GM10266 (cell line): ENCODE results near the gene FGGY.

ENCODE experiments used
- DNase-seq: peaks from one replicate; pipeline ENCODE4 v3.0.0; 2012; ENCODE audit errors: extremely low spot score
- TF ChIP-seq, protein P1 (sequence below): IDR thresholded peaks from 2 replicates; pipeline ENCODE4 v1.5.1; 2012; ENCODE audit warnings: mild to moderate bottlenecking, low read depth; ENCODE audit not compliant: control insufficient read depth, insufficient read depth; ENCODE audit errors: missing control alignments

Gene FGGY

DNA sequence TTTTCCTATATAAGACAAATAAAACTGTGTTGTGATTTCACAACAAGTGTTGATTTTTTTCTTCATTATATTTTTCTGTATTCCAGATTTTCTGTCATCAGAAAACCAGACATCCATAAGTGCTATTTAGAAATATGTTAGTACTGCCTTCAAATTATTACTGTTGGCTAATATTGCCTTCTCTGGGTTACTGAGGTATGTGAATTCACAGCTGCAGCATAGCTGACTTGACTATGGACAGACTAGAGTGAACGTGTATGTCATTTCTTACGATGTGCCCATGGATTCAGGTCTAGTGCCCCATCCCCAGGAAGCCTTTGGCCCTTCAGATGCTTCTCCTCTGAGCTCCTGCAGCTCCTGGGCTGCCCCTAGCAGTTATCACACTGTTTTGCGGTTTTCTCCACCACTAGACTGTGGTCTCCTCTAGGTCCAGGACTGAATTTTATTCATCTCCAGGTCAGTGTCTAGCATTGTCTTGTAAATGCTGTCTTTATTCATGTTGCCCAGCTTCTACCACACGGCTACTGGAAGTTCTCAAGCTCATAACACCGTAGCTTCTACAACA lies 118.5 kb downstream of the FGGY start:
- TF ChIP-seq, protein P1, sequence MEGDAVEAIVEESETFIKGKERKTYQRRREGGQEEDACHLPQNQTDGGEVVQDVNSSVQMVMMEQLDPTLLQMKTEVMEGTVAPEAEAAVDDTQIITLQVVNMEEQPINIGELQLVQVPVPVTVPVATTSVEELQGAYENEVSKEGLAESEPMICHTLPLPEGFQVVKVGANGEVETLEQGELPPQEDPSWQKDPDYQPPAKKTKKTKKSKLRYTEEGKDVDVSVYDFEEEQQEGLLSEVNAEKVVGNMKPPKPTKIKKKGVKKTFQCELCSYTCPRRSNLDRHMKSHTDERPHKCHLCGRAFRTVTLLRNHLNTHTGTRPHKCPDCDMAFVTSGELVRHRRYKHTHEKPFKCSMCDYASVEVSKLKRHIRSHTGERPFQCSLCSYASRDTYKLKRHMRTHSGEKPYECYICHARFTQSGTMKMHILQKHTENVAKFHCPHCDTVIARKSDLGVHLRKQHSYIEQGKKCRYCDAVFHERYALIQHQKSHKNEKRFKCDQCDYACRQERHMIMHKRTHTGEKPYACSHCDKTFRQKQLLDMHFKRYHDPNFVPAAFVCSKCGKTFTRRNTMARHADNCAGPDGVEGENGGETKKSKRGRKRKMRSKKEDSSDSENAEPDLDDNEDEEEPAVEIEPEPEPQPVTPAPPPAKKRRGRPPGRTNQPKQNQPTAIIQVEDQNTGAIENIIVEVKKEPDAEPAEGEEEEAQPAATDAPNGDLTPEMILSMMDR = no peak
- no peak for DNase-seq

- DNase-seq = no peak
- TF ChIP-seq, protein P1 = no peak
Measured at GRCh38 chr1:59415881-59416280, 119.0 kb downstream of the FGGY start.

DNA sequence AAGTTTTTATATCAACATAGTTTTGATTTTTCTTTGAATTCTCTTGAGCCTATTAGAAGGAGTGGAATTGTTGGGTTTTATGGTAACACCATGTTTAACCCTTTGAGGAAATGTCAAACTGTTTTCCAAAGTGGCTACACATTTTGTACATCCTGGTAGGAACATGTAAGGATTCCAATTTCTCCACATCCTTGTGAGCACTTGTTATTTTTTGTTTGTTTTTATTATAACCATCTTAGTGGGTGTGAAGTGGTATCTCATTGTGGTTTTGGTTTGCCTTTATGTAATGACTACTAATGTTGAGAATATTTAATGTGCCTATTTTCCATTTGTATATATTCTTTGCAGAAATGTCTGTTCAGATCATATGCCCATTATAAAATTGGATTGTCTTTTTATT lies 120.5 kb downstream of the FGGY start:
- DNase-seq = no peak
- TF ChIP-seq, protein P1 = no peak

DNA sequence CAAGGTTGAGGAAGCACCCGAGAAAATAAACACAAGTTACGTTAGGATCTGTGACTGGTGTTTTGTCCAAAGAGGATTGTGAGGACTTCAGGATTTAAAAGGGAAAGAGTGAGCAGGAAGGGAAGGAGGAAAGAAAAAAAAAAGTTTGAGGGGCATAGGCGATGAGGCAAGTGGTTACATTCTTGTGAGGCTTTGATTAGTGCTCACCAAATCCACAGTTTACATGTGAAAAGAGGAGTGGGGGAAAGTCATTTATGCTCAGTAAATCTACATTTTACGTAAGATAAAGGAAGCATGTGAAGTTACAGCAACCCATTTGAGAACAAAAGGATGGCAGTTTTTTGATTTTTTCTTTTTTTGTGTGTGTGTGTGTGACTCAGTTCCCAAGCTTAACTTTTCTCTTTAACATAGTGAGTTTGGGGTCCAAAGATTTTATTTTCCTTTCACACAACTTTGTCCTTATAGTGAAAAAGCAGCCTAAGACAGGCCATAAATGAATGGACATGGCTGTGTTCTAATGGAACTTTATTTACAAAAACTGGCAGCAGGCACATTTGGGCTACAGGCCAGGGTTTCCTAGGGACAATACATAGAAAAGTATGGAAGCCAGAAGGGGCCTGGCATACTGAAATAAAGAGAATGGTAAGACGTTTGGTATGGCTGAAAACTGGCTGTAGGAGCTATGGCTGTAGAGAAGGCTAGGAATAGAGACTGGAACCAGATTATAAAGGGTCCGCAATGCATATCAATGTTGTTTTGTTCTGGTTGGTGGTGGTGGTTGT lies 121.7 kb downstream of the FGGY start:
- DNase-seq = no peak
- TF ChIP-seq, protein P1 = no peak

DNA sequence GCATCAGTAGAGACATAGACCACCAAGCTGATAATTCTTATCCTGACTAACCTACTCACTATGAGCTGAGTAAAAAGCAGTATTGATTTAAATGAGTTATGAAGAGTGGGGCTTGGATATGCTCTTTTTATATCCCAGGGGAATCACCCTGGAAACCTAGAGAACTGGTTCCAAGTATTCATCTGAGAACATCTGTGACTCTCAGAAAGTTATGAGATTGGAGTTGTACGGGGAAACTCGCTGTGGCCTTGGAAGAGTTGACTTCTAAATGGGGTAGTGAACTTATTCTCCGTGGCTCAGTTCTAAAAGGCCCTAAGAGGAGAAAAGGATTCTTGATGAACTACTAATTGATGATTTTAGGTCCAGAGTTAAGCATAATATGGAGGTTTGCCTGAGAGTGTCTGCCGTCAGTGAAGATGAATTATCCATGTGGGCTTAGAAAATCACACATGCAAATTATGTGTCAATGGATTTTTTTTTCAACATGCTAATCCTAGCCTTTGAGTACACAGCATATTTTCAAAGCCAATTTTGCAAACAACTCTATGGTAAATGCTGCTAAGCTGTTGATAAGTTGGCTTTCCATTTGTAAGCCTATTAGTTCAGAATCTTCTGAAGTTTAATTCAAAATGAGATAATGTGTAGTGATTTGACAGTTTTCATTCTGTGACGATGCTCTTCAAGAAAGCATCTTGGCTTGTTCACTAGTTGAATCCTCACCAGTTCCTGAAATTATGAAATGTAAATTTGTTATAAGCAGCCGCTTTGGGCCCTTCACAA lies 122.7 kb downstream of the FGGY start:
- DNase-seq = no peak
- TF ChIP-seq, protein P1 = no peak

- no peak for DNase-seq
- TF ChIP-seq, protein P1 = no peak
Measured at GRCh38 chr1:59421232-59421920, 124.5 kb downstream of the FGGY start.
